ENCODE data around the gene KIAA0513. TPM values are rescaled to one million over a fixed set of nuclear protein-coding genes. Genes with fewer than 3 reads are reported as not detected.

The KIAA0513 gene
- total and polyA plus RNA-seq, 2 of the 13 experiments (the other 11 are each of a cell fraction or from before 2014, with no cell fraction given), result 1.8 TPM

- TF ChIP-seq ZBTB7B (CRISPR knock-in tag; IDR thresholded peaks at IDR 0.05) (peak; percentile 86; the same call in 1 of the 2 replicates), HNRNPL (IDR thresholded peaks at IDR 0.05; ENCODE audit: low read depth, low read length) (no peak), ZNF740 (CRISPR knock-in tag; IDR thresholded peaks at IDR 0.05) (0 out of 2 replicates have a peak, but pooled peaks have one; percentile 61), TRIM22 (IDR thresholded peaks at IDR 0.05) (no peak), ZNF34 (CRISPR knock-in tag; IDR thresholded peaks at IDR 0.05; ENCODE audit: borderline replicate concordance) (peak; percentile 90; the same call in 1 of the 2 replicates), LCORL (IDR thresholded peaks at IDR 0.05) (no peak), LCORL (CRISPR knock-in tag; IDR thresholded peaks at IDR 0.05) (peak; percentile 94), RARG (CRISPR knock-in tag; IDR thresholded peaks at IDR 0.05; ENCODE audit: low read depth) (0 out of 2 replicates have a peak, but pooled peaks have one; percentile 77), ZNF121 (CRISPR knock-in tag; IDR thresholded peaks at IDR 0.05) (peak; percentile 100), GABPB1 (CRISPR knock-in tag; IDR thresholded peaks at IDR 0.05) (peak; percentile 8; the same call in 1 of the 2 replicates), YY1 (IDR thresholded peaks at IDR 0.05; ENCODE audit: insufficient read depth, insufficient replicate concordance, low read depth, low read length) (peak; percentile 53), ZNF563 (CRISPR knock-in tag; IDR thresholded peaks at IDR 0.05) (0 out of 2 replicates have a peak, but pooled peaks have one; percentile 30), YEATS2 (CRISPR knock-in tag; IDR thresholded peaks at IDR 0.05; ENCODE audit: borderline replicate concordance) (peak; percentile 56; the same call in 1 of the 2 replicates), ZNF800 (CRISPR knock-in tag; IDR thresholded peaks at IDR 0.05) (0 out of 2 replicates have a peak, but pooled peaks have one; percentile 47), BRF2 (CRISPR knock-in tag; IDR thresholded peaks at IDR 0.05) (peak; percentile 33; the same call in 1 of the 2 replicates), NFE2 (CRISPR knock-in tag; IDR thresholded peaks at IDR 0.05) (no peak), KLF6 (CRISPR knock-in tag; IDR thresholded peaks at IDR 0.05) (no peak; the same call in 1 of the 2 replicates), SIX4 (CRISPR knock-in tag; IDR thresholded peaks at IDR 0.05) (peak; percentile 67; the same call in 1 of the 2 replicates), KDM3A (CRISPR knock-in tag; IDR thresholded peaks at IDR 0.05; ENCODE audit: low read depth) (peak; percentile 77; the same call in 1 of the 2 replicates), E2F5 (CRISPR knock-in tag; conservative IDR thresholded peaks at IDR 0.05) (no peak), ZMYM3 (CRISPR knock-in tag; IDR thresholded peaks at IDR 0.05) (peak; percentile 96), PATZ1 (CRISPR knock-in tag; IDR thresholded peaks at IDR 0.05) (peak; percentile 62; the same call in 1 of the 2 replicates), FOSL2 (CRISPR knock-in tag; IDR thresholded peaks at IDR 0.05) (peak; percentile 56)
Observed at GRCh38 chr16:85114909-85115567, 87.4 kb downstream of the KIAA0513 start (continued).

Measured in HepG2 (cell line).